Loucy (cell line): Measurements from ENCODE around the gene COL27A1.

Experiments
- H2AFZ ChIP-seq: fragments of 200-600 bp; sonication (generic); 2 replicates; pipeline ENCODE4 v1.6.0; 2016; ENCODE audit warnings: antibody characterized with exemption, mild to moderate bottlenecking, low read length, moderate library complexity
- H3F3A ChIP-seq: fragments of 200-600 bp; 2 replicates; pipeline ENCODE4 v1.6.0; 2016; ENCODE audit warnings: antibody characterized with exemption, low read depth, mild to moderate bottlenecking
- H3K27me3 ChIP-seq: fragments of 200-600 bp; sonication (generic); 2 replicates; pipeline ENCODE4 v1.6.1; 2014; ENCODE audit warnings: low read length, mild to moderate bottlenecking; ENCODE audit not compliant: insufficient read depth, poor library complexity, severe bottlenecking
- H3K36me3 ChIP-seq: fragments of 200-600 bp; sonication (generic); 2 replicates; pipeline ENCODE4 v1.6.1; 2016; ENCODE audit warnings: low read length; ENCODE audit not compliant: insufficient read depth
- H3K4me1 ChIP-seq: fragments of 200-600 bp; sonication (generic); 2 replicates; pipeline ENCODE4 v1.5.1; 2014; ENCODE audit warnings: low read length, mild to moderate bottlenecking; ENCODE audit not compliant: insufficient read depth, poor library complexity, severe bottlenecking
- H3K4me2 ChIP-seq: fragments of 200-600 bp; sonication (generic); 2 replicates; pipeline ENCODE4 v1.6.0; 2014; ENCODE audit warnings: antibody characterized with exemption, low read length, low read depth, mild to moderate bottlenecking; ENCODE audit not compliant: poor library complexity, severe bottlenecking
- H3K4me3 ChIP-seq: fragments of 200-600 bp; sonication (generic); 2 replicates; pipeline ENCODE4 v1.5.1; 2014; ENCODE audit warnings: low read length, mild to moderate bottlenecking, mixed read lengths; ENCODE audit not compliant: poor library complexity, severe bottlenecking
- H3K79me2 ChIP-seq: fragments of 200-600 bp; sonication (generic); 2 replicates; pipeline ENCODE4 v1.6.1; 2014; ENCODE audit warnings: low read length; ENCODE audit not compliant: insufficient read depth
- H3K9ac ChIP-seq: fragments of 200-600 bp; sonication (generic); 2 replicates; pipeline ENCODE4 v1.6.0; 2014; ENCODE audit warnings: mild to moderate bottlenecking, low read depth, low read length, moderate library complexity; ENCODE audit not compliant: poor library complexity, severe bottlenecking
- H3K9me2 ChIP-seq: fragments of 200-600 bp; sonication (generic); replicated peaks from 2 replicates; pipeline ENCODE4 v1.6.1; 2016; ENCODE audit warnings: low read depth, low read length, mixed read lengths
- H3K9me3 ChIP-seq: fragments of 200-600 bp; sonication (generic); 2 replicates; pipeline ENCODE4 v1.6.1; 2014; ENCODE audit warnings: mild to moderate bottlenecking, antibody characterized with exemption, low read length, low read depth; ENCODE audit not compliant: insufficient read depth
- H4K20me1 ChIP-seq: fragments of 200-600 bp; sonication (generic); 2 replicates; pipeline ENCODE4 v1.6.0; 2014; ENCODE audit warnings: antibody characterized with exemption, low read length, mild to moderate bottlenecking; ENCODE audit not compliant: insufficient read depth, poor library complexity, severe bottlenecking
- EZH2phosphoT487 ChIP-seq: fragments of 200-600 bp; IDR thresholded peaks from 2 replicates; pipeline ENCODE4 v1.6.1; 2018; ENCODE audit warnings: antibody characterized with exemption, mild to moderate bottlenecking, moderate library complexity, borderline replicate concordance
- TF ChIP-seq, protein P1 (sequence below): fragments of 200-600 bp; sonication (generic); conservative IDR thresholded peaks from 2 replicates; pipeline ENCODE4 v1.5.1; 2014; ENCODE audit warnings: mild to moderate bottlenecking, antibody characterized with exemption, low read length

COL27A1 gene

DNA sequence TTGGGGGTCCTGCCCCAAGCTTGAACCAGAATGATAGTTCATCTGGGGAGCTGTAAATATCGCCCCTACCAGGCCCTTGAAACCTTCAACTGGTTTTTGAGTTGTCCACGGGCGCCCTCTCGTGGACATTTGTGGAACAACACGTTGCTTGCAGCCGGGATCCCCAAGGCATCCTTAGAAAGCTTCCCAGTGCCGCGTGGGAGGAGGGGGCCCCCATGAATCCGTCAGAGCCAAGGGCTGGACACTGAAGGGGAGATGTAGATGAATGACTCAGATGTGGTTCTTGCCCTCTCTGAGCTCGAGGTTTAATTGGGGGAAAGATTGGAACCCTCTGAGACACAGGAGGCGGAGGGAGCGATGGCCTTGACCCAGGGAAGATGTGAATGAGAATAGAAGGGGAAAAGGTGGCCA, 135.7 kb downstream of the COL27A1 start:
- Histone ChIP-seq H3K4me3 (no peak overlapping the region), H3K4me1 (no peaks in the 10 kb centered on the region), H3K9me3 (no peaks in the 10 kb centered on the region; the same call in 1 of the 2 replicates), H3K9me2 (no peaks in the 10 kb centered on the region), H3K79me2 (no peaks in the 10 kb centered on the region), H3F3A (no peaks in the 10 kb centered on the region), H2AFZ (no peak overlapping the region), H3K27me3 (no peaks in the 10 kb centered on the region), H3K9ac (no peak overlapping the region), H4K20me1 (no peaks in the 10 kb centered on the region), H3K36me3 (no peaks in the 10 kb centered on the region), H3K4me2 (no peak overlapping the region)
- TF ChIP-seq, protein P1, sequence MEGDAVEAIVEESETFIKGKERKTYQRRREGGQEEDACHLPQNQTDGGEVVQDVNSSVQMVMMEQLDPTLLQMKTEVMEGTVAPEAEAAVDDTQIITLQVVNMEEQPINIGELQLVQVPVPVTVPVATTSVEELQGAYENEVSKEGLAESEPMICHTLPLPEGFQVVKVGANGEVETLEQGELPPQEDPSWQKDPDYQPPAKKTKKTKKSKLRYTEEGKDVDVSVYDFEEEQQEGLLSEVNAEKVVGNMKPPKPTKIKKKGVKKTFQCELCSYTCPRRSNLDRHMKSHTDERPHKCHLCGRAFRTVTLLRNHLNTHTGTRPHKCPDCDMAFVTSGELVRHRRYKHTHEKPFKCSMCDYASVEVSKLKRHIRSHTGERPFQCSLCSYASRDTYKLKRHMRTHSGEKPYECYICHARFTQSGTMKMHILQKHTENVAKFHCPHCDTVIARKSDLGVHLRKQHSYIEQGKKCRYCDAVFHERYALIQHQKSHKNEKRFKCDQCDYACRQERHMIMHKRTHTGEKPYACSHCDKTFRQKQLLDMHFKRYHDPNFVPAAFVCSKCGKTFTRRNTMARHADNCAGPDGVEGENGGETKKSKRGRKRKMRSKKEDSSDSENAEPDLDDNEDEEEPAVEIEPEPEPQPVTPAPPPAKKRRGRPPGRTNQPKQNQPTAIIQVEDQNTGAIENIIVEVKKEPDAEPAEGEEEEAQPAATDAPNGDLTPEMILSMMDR: peak; percentile 92
- no peak for TF ChIP-seq EZH2phosphoT487

DNA sequence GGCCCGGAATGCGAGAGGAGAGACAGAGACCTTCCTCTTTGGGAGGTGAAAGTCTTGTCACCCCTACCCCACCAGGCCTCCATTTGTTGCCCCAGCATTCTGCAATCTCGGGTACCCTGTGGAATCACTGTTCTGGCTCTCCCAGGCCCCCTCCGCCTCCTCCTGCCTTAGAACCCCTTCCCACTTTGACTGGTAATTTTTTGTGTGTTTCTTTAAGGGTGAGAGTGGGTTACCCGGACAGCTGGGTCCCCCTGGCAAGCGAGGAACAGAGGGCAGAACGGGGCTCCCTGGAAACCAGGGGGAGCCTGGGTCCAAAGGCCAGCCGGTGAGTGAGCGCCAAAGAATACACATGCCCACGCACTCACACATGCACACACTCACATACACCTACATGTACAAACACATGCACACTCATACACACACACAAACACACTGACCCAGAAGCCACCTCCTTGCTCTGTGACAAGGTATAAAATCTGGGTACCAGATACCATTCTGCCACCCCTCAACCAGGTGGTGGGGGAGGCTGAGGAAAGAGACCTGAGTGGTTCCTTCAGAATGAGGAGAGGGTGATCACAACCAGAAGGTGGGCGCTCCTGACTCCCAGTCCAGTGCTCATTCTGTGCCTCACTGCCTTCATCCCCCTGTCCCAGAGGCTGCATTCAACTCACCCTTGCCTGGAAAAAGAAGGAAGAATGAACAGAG, 136.7 kb downstream of the COL27A1 start:
- no peaks in the 10 kb centered on the region for H3K36me3 ChIP-seq
- H3K27me3 ChIP-seq: no peaks in the 10 kb centered on the region
- H3K4me2 ChIP-seq: no peak overlapping the region

GRCh38 chr9:114294664-114295063, 139.3 kb downstream of the COL27A1 start:
- Histone ChIP-seq H2AFZ (no peak overlapping the region), H3K79me2 (no peaks in the 10 kb centered on the region), H3K9me2 (no peaks in the 10 kb centered on the region), H3F3A (no peaks in the 10 kb centered on the region), H3K4me1 (no peaks in the 10 kb centered on the region), H3K27me3 (no peaks in the 10 kb centered on the region), H3K36me3 (no peaks in the 10 kb centered on the region), H3K4me3 (no peak overlapping the region), H3K9me3 (no peaks in the 10 kb centered on the region; the same call in 1 of the 2 replicates), H3K9ac (no peak overlapping the region), H4K20me1 (no peaks in the 10 kb centered on the region), H3K4me2 (no peak overlapping the region)
- TF ChIP-seq EZH2phosphoT487: no peak
- TF ChIP-seq, protein P1: no peak

More for the DNA sequence above, 136.7 kb downstream of the COL27A1 start:
- Histone ChIP-seq H3K79me2 (no peaks in the 10 kb centered on the region), H3F3A (no peaks in the 10 kb centered on the region), H3K9ac (no peak overlapping the region), H2AFZ (no peak overlapping the region), H4K20me1 (no peaks in the 10 kb centered on the region), H3K4me1 (no peaks in the 10 kb centered on the region), H3K4me3 (no peak overlapping the region), H3K9me3 (no peaks in the 10 kb centered on the region; the same call in 1 of the 2 replicates), H3K9me2 (no peaks in the 10 kb centered on the region)
- no peak for TF ChIP-seq EZH2phosphoT487
- TF ChIP-seq, protein P1: no peak
